Fibroblast of the aortic adventitia (primary cell): ENCODE results near the gene DENND11. TPM values are rescaled to one million over a fixed set of nuclear protein-coding genes. Genes with fewer than 3 reads are reported as not detected.
A peak's percentile ranks its signal among the peaks of the same experiment; 100 is the strongest.

Source experiments
- DNase-seq: peaks from one replicate; pipeline ENCODE4 v3.0.0-alpha.2; 2010; ENCODE audit warnings: low read depth
- H3K4me3 ChIP-seq: 2 replicates; pipeline ENCODE4 v1.5.1; 2011; ENCODE audit warnings: low read depth, mild to moderate bottlenecking, control low read depth, low read length, moderate library complexity
- total RNA-seq: library from RNA; depleted of rRNA; stranded (reverse); fragments of >200 nt; gene quantifications from 2 replicates; pipeline ENCODE4 v1.2.3, GENCODE V29; 2012; ENCODE audit warnings: low replicate concordance
- TF ChIP-seq, protein P1 (sequence below): IDR thresholded peaks from 2 replicates; pipeline ENCODE4 v1.5.1; 2011; ENCODE audit warnings: mild to moderate bottlenecking, low read length, control low read depth, inconsistent platforms; ENCODE audit not compliant: insufficient read depth

DENND11 gene
- total RNA-seq, 1 donor: 7.6 TPM

GRCh38 chr7:141688043-141688442 lies 13.9 kb downstream of the DENND11 start:
- TF ChIP-seq, protein P1, sequence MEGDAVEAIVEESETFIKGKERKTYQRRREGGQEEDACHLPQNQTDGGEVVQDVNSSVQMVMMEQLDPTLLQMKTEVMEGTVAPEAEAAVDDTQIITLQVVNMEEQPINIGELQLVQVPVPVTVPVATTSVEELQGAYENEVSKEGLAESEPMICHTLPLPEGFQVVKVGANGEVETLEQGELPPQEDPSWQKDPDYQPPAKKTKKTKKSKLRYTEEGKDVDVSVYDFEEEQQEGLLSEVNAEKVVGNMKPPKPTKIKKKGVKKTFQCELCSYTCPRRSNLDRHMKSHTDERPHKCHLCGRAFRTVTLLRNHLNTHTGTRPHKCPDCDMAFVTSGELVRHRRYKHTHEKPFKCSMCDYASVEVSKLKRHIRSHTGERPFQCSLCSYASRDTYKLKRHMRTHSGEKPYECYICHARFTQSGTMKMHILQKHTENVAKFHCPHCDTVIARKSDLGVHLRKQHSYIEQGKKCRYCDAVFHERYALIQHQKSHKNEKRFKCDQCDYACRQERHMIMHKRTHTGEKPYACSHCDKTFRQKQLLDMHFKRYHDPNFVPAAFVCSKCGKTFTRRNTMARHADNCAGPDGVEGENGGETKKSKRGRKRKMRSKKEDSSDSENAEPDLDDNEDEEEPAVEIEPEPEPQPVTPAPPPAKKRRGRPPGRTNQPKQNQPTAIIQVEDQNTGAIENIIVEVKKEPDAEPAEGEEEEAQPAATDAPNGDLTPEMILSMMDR: no peak
- H3K4me3 ChIP-seq: no peak overlapping the region
- no peak for DNase-seq

DNA sequence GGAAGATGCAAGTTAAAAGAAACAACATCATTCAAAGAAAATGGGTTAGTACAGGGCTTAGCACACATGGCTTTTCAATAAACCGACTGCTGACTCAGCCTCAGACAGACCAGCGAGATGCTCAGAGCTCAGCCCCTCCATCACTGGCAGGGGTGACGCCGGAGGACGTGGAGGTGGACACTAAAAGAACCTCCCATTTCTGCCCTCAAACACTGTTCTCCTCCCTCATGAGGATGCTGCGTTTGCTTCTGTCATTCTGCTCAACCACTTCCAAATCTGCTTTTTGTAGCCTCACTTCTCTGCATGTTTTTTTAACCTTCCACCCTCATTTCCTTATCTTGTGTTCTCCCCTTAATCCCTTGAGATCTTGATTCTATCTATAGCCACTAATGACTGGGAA lies 15.3 kb downstream of the DENND11 start:
- no peak overlapping the region for H3K4me3 ChIP-seq
- TF ChIP-seq, protein P1: no peak
- DNase-seq: peak; percentile 28

GRCh38 chr7:141686074-141686473 lies 15.9 kb downstream of the DENND11 start:
- TF ChIP-seq, protein P1: no peak
- no peak for DNase-seq
- H3K4me3 ChIP-seq: no peak overlapping the region

DNA sequence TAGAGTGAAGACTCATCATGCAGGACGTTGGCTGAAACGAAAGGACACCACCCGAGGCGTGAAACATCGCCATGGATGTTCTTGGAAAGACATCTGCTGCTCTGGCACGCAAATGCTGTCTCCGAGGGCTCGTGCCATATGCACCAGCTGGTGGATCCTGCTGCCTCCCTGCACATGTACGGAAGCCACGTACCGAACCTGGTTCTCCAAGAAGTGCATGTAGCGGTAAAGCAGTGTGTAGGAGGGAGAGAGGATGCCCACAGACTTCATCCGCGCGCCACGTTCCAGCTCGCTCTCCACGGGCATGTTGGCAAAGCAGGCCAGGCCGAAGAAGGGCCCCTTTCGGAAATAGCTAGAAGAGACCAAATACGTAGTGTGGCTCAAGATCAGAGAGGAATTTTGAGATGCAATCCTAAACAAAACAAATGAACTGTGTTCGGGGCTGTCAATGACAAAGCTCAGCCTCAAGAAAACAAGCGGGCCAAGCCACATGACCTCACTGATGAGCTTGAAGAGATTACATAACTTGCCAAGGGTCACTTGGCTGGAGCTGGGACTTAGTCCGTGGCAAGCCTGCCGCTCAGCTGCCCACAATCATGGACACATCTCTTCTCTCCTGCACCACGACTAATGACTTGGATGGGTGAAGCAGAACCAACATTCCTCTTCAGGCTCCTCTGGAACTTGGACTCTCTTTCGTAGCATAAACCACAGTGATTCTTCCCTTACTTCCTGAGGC lies 16.5 kb downstream of the DENND11 start:
- TF ChIP-seq, protein P1: no peak
- DNase-seq: no peak

DNA sequence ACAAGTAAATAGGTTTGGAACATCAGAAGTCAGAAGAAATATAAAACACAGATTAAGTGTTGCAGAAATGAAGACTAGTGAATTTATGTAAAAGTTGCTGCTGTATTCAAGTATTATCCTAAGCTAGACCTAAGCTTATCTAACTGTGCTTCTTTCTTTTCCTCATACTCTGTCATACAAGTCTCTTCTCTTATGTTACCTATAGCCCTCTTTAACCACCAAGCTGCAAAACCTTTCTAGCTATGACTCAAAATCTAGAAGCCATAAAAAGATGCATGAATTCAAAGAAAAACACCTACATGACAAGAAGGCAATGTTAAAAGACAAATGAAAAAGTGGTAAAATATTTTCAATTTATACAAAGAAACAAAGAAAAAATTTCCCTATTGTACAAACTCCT lies 23.0 kb downstream of the DENND11 start:
- DNase-seq: no peak
- no peak overlapping the region for H3K4me3 ChIP-seq
- TF ChIP-seq, protein P1: no peak

More for the DNA sequence above, 16.5 kb downstream of the DENND11 start:
- no peak overlapping the region for H3K4me3 ChIP-seq

GRCh38 chr7:141676618-141677017 lies 25.3 kb downstream of the DENND11 start:
- DNase-seq: peak; percentile 38
- TF ChIP-seq, protein P1: no peak
- no peak overlapping the region for H3K4me3 ChIP-seq
